Calu3 (cell line): Measurements from ENCODE around the gene CPD. TPM values are rescaled to one million over a fixed set of nuclear protein-coding genes. Genes with fewer than 3 reads are reported as not detected.

Source experiments
- BruUV-seq: library from RNA; stranded (reverse); fragments of 400-500 nt; replicated peaks from 2 replicates; lab custom pipeline; 2021; lab: Mats Ljungman, UMichigan
- CTCF ChIA-PET: fragments of 300-600 bp; sonication (Branson Sonifier 250); formaldehyde crosslinking; loops from one replicate; lab custom pipeline; 2022; ENCODE audit warnings: antibody characterized with exemption; lab: Charles Lee
- DNase-seq: peaks from one replicate; pipeline ENCODE4 v3.0.0; 2022
- H3K27ac Mint-ChIP-seq: one replicate; pipeline ENCODE4 v1.8.0; 2022; ENCODE audit warnings: mixed read lengths; ENCODE audit not compliant: unreplicated experiment
- H3K27me3 Mint-ChIP-seq: one replicate; pipeline ENCODE4 v1.8.0; 2022; ENCODE audit warnings: mixed read lengths; ENCODE audit not compliant: unreplicated experiment
- H3K36me3 Mint-ChIP-seq: one replicate; pipeline ENCODE4 v1.8.0; 2022; ENCODE audit warnings: mild to moderate bottlenecking, moderate library complexity, mixed read lengths; ENCODE audit not compliant: insufficient read depth, unreplicated experiment
- H3K4me1 Mint-ChIP-seq: one replicate; pipeline ENCODE4 v1.8.0; 2022; ENCODE audit warnings: mild to moderate bottlenecking, low read depth, mixed read lengths; ENCODE audit not compliant: unreplicated experiment
- H3K4me3 Mint-ChIP-seq: one replicate; pipeline ENCODE4 v1.8.0; 2022; ENCODE audit warnings: mild to moderate bottlenecking, low read depth, moderate library complexity, mixed read lengths; ENCODE audit not compliant: unreplicated experiment
- H3K9me3 Mint-ChIP-seq: one replicate; pipeline ENCODE4 v1.8.0; 2022; ENCODE audit warnings: low read depth, mixed read lengths; ENCODE audit not compliant: unreplicated experiment
- intact Hi-C: fragments of 100-400 bp; cut with micrococcal nuclease; formaldehyde crosslinking; loops from one replicate; pipeline ENCODE4 v1.10.0; 2022; ENCODE audit not compliant: unreplicated experiment
- total RNA-seq: library from RNA; stranded (reverse); gene quantifications from 2 replicates; pipeline ENCODE4 v1.2.3, GENCODE V29; 2022
- TF ChIP-seq, protein P1 (sequence below): fragments of 200-600 bp; IDR thresholded peaks from one replicate; pipeline ENCODE4 v1.8.0; 2022; ENCODE audit warnings: antibody characterized with exemption; ENCODE audit not compliant: unreplicated experiment

CPD gene
- total RNA-seq, 1 experiment from 2014 or later: 82.9 TPM

DNA sequence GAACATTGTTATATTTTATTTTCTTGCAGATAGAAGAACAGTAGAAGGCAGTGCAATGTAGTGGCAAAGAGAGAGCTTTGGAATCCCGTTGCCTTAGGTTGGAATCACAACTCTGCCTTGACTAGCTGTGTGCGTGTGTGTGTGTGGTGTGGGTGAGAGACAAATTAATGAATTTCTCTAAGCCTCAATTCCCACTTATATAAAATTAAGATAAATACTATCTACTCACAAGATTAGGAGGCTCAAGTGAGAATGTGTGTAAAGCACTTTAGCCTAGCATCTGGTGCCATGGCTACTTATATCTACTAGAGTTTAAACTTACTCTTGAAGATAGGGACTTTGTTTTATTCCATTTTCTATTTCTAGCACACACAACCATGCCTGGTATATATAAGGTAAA lies 12.8 kb downstream of the CPD start:
- CTCF ChIA-PET: no interaction called here
- Mint-ChIP-seq H3K9me3 (no peaks in the 10 kb centered on the region), H3K27me3 (no peaks in the 10 kb centered on the region), H3K36me3 (peaks cover 6% of the 10 kb centered on the region), H3K4me1 (peaks cover 26% of the 10 kb centered on the region), H3K4me3 (no peak overlapping the region), H3K27ac (no peak overlapping the region)
- DNase-seq: no peak
- intact Hi-C loops: no loop called here
- TF ChIP-seq, protein P1, sequence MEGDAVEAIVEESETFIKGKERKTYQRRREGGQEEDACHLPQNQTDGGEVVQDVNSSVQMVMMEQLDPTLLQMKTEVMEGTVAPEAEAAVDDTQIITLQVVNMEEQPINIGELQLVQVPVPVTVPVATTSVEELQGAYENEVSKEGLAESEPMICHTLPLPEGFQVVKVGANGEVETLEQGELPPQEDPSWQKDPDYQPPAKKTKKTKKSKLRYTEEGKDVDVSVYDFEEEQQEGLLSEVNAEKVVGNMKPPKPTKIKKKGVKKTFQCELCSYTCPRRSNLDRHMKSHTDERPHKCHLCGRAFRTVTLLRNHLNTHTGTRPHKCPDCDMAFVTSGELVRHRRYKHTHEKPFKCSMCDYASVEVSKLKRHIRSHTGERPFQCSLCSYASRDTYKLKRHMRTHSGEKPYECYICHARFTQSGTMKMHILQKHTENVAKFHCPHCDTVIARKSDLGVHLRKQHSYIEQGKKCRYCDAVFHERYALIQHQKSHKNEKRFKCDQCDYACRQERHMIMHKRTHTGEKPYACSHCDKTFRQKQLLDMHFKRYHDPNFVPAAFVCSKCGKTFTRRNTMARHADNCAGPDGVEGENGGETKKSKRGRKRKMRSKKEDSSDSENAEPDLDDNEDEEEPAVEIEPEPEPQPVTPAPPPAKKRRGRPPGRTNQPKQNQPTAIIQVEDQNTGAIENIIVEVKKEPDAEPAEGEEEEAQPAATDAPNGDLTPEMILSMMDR: no peak
- no TSS peak for BruUV-seq

DNA sequence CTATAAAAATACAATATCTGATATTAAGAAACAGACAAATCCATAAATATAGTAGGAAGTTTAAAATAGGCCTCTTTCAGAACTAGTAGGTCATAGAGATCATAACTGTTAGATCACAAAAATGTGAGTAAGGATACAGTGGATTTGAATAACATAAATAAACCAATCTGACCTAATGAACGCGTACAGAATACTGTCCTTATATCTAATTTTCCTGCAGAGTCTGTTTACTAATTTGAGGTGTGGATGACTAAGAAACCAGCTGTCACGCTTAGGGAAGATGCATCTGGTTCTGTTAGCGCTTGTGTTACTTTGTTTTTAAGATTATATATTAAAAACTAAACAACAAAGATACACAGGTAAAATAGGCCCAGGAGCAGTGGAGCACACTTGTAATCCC lies 14.8 kb downstream of the CPD start:
- H3K27ac Mint-ChIP-seq: no peak overlapping the region
- CTCF ChIA-PET: no interaction called here
- H3K27me3 Mint-ChIP-seq: no peaks in the 10 kb centered on the region
- H3K9me3 Mint-ChIP-seq: no peaks in the 10 kb centered on the region
- H3K4me1 Mint-ChIP-seq: peaks cover 33% of the 10 kb centered on the region
- H3K36me3 Mint-ChIP-seq: no peaks in the 10 kb centered on the region
- intact Hi-C loops: no loop called here
- no peak overlapping the region for H3K4me3 Mint-ChIP-seq
- TF ChIP-seq, protein P1: no peak
- no peak for DNase-seq
- no TSS peak for BruUV-seq

DNA sequence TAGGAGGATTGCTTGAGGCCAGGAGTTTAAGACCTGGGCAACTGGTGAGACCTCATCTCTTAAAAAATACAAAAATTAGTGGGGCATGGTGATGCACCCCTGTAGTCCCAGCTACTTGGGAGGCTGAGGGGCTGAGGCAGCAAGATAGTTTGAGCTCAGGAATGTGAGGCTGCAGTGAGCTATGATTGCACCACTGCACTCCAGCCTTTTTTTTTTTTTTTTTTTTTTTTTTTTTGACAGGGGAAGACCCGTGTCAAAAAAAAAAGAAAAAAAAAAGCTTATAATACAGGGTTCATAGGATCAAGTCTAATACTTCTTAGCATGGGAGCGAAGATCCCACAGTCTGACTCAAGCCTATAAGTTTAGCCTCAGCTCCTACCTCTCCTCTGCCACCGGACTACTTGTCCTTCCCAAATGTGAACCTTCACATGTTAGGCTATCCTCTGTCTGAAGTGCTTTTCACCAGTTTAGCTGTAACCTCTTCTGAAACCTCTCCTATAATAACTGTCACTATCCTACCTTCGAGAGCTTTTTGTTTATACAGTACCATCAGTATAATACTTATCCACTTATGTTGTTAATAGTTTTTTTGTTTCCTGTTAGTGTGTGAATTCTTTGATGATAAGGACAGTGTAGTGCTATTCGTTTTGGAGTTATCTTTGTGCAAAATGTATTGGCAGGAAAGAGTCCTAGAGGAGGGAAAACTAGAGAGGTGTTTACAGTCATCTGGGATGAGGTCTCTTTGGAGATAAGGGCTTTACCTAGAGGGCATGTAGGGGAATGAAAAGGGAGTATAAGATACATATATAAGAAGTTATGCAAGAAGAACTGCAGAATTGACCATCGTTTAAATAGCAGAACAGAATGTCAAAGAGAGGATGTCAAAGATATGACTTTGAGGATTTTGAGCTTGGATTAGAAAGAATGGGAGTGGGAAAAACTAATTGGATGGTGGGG lies 15.5 kb downstream of the CPD start:
- CTCF ChIA-PET: interaction anchor here (0.5 to 0.8 kb wide), 3 partner anchors 11 to 618 kb away, joined by 3 to 5 read pairs (median 3); no protein-coding TSS in a partner anchor
- BruUV-seq: no TSS peak
- TF ChIP-seq, protein P1: no peak
- H3K27ac Mint-ChIP-seq: no peak overlapping the region
- no peaks in the 10 kb centered on the region for H3K36me3 Mint-ChIP-seq
- H3K4me1 Mint-ChIP-seq: peaks cover 33% of the 10 kb centered on the region
- intact Hi-C loops: no loop called here
- H3K9me3 Mint-ChIP-seq: no peaks in the 10 kb centered on the region
- H3K4me3 Mint-ChIP-seq: no peak overlapping the region
- no peak for DNase-seq
- H3K27me3 Mint-ChIP-seq: no peaks in the 10 kb centered on the region

DNA sequence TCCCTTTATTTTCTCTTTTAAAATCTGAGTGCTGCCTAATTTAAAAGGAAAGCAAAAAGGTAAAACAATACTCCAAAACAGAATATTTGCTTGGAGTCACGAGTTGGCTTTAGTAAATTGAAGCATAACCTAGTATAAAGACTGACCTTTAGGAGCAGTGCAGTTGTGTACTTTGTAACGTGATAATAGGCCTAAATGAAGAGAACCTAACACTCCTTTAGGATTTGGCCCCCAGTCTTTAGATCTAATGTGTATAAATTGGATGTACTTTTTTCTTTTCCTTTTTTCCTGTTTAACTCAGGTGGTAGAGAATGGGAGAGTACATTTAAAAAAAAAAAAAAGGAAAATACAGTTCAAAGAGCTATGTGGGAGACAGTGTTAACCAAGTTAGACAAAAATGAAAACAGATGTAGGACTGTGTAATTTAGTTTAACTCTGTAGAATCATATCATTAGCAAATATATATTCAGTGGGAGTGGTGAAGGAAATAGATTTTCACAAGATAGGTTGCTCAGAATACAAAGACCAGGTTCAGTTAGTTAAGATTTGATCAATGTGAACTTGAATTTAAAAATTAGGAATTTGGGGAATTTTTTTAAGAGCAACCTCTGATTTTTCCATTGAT lies 16.8 kb downstream of the CPD start:
- H3K36me3 Mint-ChIP-seq: no peaks in the 10 kb centered on the region
- H3K4me3 Mint-ChIP-seq: no peak overlapping the region
- no peak for DNase-seq
- H3K27me3 Mint-ChIP-seq: no peaks in the 10 kb centered on the region
- CTCF ChIA-PET: interaction anchor here (0.6 to 0.8 kb wide), 3 partner anchors 10 to 192 kb away, joined by 3 read pairs; no protein-coding TSS in a partner anchor
- no TSS peak for BruUV-seq
- TF ChIP-seq, protein P1: no peak
- H3K27ac Mint-ChIP-seq: no peak overlapping the region
- intact Hi-C loops: no loop called here
- H3K9me3 Mint-ChIP-seq: no peaks in the 10 kb centered on the region
- peaks cover 33% of the 10 kb centered on the region for H3K4me1 Mint-ChIP-seq
